ENCODE results near the gene CDC123.

The CDC123 gene

DNA sequence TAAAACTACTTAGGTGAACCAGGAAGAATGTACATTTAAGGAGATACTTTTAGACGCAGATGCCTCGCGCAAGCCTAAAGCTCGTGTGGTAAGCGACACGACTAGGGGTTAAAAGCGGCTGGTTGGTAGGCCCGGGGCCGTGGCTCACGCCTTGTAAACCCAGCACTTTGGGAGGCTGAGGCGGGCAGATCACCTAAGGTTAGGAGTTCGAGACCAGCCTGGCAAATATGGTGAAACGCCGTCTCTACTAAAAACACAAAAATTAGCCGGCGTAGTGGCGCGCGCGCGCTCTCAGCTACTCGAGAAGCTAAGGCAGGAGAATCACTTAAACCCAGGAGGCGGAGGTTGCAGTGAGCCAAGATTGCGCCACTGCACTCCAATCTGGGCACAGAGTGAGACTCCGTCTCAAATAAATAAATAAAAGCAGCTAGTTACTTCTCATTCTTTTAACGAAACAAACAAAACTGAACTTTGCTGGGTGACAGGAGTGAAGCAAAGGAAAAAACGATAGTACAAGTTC, 1.2 kb upstream of the CDC123 start:
- no peak for FAIRE-seq
- no peak for TF ChIP-seq POLR2AphosphoS5 (IDR thresholded peaks at IDR 0.05; ENCODE audit: low read depth, low read length)
- no peak for TF ChIP-seq POLR2A (IDR thresholded peaks at IDR 0.05; ENCODE audit: low read depth, low read length)
- TF ChIP-seq TAF1 (IDR thresholded peaks at IDR 0.05; ENCODE audit: borderline replicate concordance, low read depth, low read length): no peak
- no peak for DNase-seq (ENCODE audit: insufficient read length)

DNA sequence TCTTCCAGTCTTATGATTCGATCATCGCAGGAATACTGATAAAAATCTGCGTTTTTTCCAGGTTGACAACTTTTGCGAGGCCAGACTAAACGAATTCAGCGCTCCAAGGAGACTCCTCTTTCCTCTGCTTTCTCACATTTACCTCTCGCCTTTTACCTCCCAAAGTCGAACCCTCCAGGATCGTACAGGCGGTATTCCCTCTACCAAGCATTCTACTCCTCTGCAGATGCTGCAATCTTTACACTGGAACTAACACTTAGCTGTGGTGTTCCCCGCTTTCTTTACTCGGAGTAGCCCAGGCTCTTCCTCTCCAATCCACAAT, 746 bp upstream of the CDC123 start:
- TF ChIP-seq POLR2AphosphoS5 (IDR thresholded peaks at IDR 0.05; ENCODE audit: low read depth, low read length) (no peak), TAF1 (IDR thresholded peaks at IDR 0.05; ENCODE audit: borderline replicate concordance, low read depth, low read length) (no peak), POLR2A (IDR thresholded peaks at IDR 0.05; ENCODE audit: low read depth, low read length) (no peak)
- no peak for DNase-seq (ENCODE audit: insufficient read length)
- no peak for FAIRE-seq

DNA sequence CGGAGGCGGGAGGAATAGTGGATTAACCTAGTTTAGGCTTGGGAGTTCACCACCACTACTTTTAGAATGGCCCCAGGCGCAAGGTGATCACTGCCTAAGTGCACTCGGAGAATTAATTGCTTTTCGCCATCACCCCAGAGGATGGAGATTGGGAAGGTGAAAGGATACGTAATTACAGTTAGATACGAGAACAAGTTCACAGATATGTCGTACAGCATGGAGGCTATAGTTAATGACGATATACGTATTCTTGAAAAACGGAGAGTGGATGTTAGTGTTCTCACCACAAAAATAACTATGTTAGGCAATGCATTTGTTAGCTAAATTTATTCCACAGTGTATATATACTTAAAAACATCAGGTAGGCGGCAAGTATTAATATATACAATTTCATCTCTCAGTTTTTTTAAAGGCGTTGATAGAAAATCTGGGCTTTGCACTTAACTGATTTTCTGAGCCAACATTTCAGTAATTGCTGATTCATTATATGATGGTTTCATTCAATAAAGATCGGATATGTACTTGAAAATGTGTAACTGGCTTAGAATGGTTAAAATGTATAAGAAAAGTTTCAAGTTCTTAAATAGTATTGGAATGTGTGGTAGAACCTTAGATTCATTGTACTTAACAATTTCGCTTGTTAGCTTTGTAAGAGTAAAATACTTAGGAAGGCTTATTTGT, 683 bp downstream of the CDC123 start:
- DNase-seq (ENCODE audit: insufficient read length) (no peak), FAIRE-seq (no peak)
- TF ChIP-seq POLR2A (IDR thresholded peaks at IDR 0.05; ENCODE audit: low read depth, low read length): no peak
- no peak for TF ChIP-seq TAF1 (IDR thresholded peaks at IDR 0.05; ENCODE audit: borderline replicate concordance, low read depth, low read length)
- no peak for TF ChIP-seq POLR2AphosphoS5 (IDR thresholded peaks at IDR 0.05; ENCODE audit: low read depth, low read length)

DNA sequence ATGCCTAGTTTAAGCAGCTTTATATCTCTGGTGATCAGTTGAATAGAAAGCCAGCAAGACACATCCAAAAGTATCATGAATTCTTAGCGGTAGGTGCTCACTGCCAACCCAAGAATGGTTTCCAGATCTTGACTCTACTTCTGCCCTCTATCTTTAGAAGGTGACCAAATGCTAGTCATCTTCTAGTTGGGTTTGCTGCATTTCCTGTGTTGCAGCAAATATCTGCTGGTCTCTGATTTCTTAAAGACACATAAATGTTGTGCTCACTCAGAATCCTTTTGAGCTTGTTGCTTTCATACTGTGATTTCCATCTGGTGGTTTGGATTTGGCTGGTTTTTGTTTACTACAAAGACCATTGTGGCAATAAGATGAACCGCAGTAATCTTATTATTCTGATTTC, 2.2 kb downstream of the CDC123 start:
- DNase-seq (ENCODE audit: insufficient read length) (no peak), FAIRE-seq (peak; percentile 33)
- TF ChIP-seq TAF1 (IDR thresholded peaks at IDR 0.05; ENCODE audit: borderline replicate concordance, low read depth, low read length) (no peak), POLR2AphosphoS5 (IDR thresholded peaks at IDR 0.05; ENCODE audit: low read depth, low read length) (no peak)

DNA sequence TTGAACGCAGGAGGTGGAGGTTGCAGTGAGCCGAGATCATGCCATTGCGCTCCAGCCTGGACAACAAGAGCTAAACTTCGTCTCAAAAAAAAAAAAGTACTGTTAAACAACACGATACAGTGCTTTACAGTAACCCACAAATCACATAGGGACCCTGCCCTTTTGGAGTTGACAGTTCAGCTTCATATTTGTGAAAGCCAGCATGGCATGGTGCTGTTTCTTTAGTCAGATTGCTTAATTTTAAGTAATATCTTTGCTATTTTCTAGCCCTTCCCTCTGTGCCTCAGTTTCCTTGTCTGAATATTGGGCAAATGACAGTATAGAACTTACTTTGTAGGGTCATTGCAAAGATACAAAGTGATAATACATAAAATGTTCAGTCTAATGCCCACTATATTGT, 4.9 kb downstream of the CDC123 start:
- no peak for TF ChIP-seq TAF1 (IDR thresholded peaks at IDR 0.05; ENCODE audit: borderline replicate concordance, low read depth, low read length)
- no peak for TF ChIP-seq POLR2AphosphoS5 (IDR thresholded peaks at IDR 0.05; ENCODE audit: low read depth, low read length)
- TF ChIP-seq POLR2A (IDR thresholded peaks at IDR 0.05; ENCODE audit: low read depth, low read length): no peak
- DNase-seq (ENCODE audit: insufficient read length): no peak
- FAIRE-seq: no peak

DNA sequence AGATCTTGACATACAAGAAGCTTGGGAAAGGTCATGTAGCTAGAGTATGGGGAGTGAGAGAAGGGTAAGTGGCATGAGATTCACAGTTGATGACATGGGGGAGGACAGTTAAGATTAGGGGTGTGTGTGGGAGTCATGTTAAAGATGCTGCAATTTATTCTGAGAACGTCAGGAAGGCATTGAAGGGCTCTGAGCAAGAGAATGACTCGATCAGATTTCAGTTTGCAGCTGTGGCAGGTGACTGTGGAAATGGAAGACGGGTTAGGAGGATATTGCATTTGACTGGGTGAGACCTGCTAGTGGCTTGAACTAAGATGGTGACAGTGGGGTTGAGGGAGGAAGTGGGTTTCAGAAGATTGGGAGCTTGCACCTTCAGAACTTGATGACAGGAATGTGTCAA, 5.6 kb downstream of the CDC123 start:
- TF ChIP-seq POLR2AphosphoS5 (IDR thresholded peaks at IDR 0.05; ENCODE audit: low read depth, low read length) (no peak), TAF1 (IDR thresholded peaks at IDR 0.05; ENCODE audit: borderline replicate concordance, low read depth, low read length) (no peak), POLR2A (IDR thresholded peaks at IDR 0.05; ENCODE audit: low read depth, low read length) (no peak)
- FAIRE-seq (no peak), DNase-seq (ENCODE audit: insufficient read length) (no peak)

DNA sequence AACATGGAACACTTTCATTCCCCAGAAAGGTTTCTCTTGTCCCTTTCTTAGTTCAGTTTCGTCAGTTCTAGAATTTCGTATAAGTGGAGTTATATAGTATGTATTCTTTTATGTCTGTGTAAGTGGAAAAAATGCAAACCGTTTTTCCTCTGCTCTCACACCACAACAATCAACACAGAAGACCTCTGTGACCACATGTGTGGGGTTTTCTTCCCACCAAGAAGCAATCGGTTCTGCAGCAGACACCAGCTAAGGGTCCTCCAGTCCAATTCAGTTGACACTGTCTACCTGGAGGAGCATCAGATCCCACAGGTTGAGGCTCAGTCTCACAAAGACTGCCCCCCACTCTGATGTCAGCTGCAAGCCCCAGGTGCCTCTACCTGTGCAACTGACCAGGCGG, 6.2 kb downstream of the CDC123 start:
- DNase-seq (ENCODE audit: insufficient read length): no peak
- no peak for TF ChIP-seq TAF1 (IDR thresholded peaks at IDR 0.05; ENCODE audit: borderline replicate concordance, low read depth, low read length)
- TF ChIP-seq POLR2A (IDR thresholded peaks at IDR 0.05; ENCODE audit: low read depth, low read length): no peak
- no peak for TF ChIP-seq POLR2AphosphoS5 (IDR thresholded peaks at IDR 0.05; ENCODE audit: low read depth, low read length)
- no peak for FAIRE-seq

DNA sequence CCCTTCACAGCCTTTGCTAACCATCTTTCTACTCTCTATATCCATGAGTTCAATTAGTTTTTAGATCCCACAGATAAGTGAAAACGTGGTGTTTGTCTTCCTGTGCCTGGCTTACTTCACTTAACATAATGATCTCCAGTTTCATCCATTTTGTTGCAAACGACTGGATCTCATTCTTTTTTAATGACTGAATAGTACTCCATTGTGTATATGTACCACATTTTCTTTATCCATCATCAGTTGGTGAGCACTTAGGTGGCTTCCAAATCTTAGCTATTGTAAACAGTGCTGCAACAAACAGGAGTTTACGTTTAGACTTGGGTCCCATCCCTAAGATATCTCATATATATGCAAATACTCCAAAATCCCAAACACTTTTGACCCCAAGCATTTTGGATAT, 9.1 kb downstream of the CDC123 start:
- no peak for TF ChIP-seq POLR2A (IDR thresholded peaks at IDR 0.05; ENCODE audit: low read depth, low read length)
- no peak for TF ChIP-seq POLR2AphosphoS5 (IDR thresholded peaks at IDR 0.05; ENCODE audit: low read depth, low read length)
- no peak for TF ChIP-seq TAF1 (IDR thresholded peaks at IDR 0.05; ENCODE audit: borderline replicate concordance, low read depth, low read length)
- FAIRE-seq (no peak), DNase-seq (ENCODE audit: insufficient read length) (no peak)

DNA sequence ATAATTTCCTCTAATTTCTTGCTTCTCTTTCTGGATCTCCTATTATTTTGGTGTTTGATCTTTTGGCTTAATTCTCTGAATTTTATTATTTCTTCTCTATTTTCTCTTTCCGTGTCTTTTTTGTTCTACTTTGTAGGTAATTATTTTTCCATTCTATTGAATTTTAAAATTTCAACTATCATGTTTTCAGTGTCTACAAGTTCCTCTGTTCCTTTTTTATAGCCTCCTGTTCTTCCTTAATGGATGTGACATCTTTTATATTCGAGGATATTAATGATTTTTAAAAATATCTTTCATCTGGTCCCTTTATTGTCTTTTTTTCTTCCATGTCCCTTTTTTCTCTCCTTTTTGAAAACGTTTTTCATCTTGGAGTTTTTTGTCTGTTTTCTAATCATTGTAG, 11.1 kb downstream of the CDC123 start:
- DNase-seq (ENCODE audit: insufficient read length) (no peak), FAIRE-seq (no peak)
- TF ChIP-seq POLR2A (IDR thresholded peaks at IDR 0.05; ENCODE audit: low read depth, low read length) (no peak), TAF1 (IDR thresholded peaks at IDR 0.05; ENCODE audit: borderline replicate concordance, low read depth, low read length) (no peak), POLR2AphosphoS5 (IDR thresholded peaks at IDR 0.05; ENCODE audit: low read depth, low read length) (no peak)

DNA sequence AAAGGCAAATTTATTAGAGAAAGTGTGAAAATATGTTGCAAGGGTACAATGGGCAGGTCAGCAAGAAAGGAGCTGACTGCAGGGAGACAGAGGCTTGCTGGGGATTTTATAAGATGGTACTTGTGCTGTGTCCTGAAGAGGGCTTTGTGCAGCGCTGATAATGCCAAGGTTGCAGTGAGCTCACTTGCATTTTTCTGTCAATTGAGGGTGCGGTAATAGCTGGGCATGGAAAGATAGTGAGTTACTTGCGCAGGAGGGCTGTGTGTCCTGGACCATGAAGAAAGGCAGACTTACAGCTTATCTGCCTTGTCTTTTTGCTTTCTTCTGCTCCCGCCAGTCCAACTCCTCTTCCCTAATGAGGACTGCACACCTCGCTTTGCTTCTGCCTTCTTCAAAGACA, 12.5 kb downstream of the CDC123 start:
- DNase-seq (ENCODE audit: insufficient read length) (no peak), FAIRE-seq (no peak)
- TF ChIP-seq POLR2A (IDR thresholded peaks at IDR 0.05; ENCODE audit: low read depth, low read length): no peak
- TF ChIP-seq POLR2AphosphoS5 (IDR thresholded peaks at IDR 0.05; ENCODE audit: low read depth, low read length): no peak
- TF ChIP-seq TAF1 (IDR thresholded peaks at IDR 0.05; ENCODE audit: borderline replicate concordance, low read depth, low read length): no peak

DNA sequence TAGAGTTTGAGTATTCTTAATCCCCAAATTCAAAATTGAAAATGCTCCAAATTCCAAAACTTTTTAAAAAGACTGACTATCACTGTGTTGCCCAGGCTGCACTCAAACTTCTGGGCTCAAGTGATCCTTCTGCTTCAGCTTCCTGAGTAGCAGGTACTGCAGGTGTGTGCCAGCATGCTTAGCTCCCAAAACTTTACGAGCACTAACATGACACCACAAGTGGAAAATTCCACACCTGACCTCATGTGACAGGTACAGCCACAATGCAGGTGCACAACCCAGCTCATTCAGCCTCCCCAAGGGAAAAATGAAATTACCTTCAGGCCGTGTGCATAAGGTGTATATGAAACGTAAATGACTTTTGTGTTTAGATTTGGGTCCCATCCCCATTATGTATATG, 16.5 kb downstream of the CDC123 start:
- TF ChIP-seq POLR2A (IDR thresholded peaks at IDR 0.05; ENCODE audit: low read depth, low read length) (no peak), TAF1 (IDR thresholded peaks at IDR 0.05; ENCODE audit: borderline replicate concordance, low read depth, low read length) (no peak), POLR2AphosphoS5 (IDR thresholded peaks at IDR 0.05; ENCODE audit: low read depth, low read length) (no peak)
- DNase-seq (ENCODE audit: insufficient read length) (no peak), FAIRE-seq (no peak)

DNA sequence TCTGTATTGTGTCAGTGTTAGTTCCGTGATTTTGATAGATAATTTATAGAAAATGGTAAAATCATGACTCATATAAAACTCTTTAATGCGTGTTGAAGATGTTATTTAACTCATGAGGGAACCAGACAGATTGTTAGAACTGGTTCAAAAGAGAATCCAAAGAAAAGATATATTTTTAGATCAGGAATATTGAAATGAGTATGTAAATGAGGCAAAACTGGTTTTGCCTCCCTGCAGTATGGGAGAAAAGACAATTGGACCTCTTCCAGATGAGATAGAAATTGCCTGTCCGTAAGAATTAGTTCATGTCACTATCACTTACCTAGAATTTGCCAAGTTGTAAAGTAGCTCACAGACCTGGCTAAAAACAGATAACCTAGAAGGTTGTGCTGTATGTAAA, 17.6 kb downstream of the CDC123 start:
- DNase-seq (ENCODE audit: insufficient read length): no peak
- no peak for FAIRE-seq
- TF ChIP-seq POLR2A (IDR thresholded peaks at IDR 0.05; ENCODE audit: low read depth, low read length) (no peak), TAF1 (IDR thresholded peaks at IDR 0.05; ENCODE audit: borderline replicate concordance, low read depth, low read length) (no peak), POLR2AphosphoS5 (IDR thresholded peaks at IDR 0.05; ENCODE audit: low read depth, low read length) (no peak)

Measured in GM12892 (cell line).